HUES48 (cell line): Measurements from ENCODE around the gene FGD5.

Experiments used
- H3K27ac ChIP-seq: one replicate; pipeline ENCODE4 v1.7.0; 2013; ENCODE audit warnings: low read depth, low read length, inconsistent platforms
- H3K27me3 ChIP-seq: 2 replicates; pipeline ENCODE4 v1.6.1; 2013; ENCODE audit warnings: mild to moderate bottlenecking, low read length; ENCODE audit not compliant: control insufficient read depth, insufficient read depth
- H3K36me3 ChIP-seq: 2 replicates; pipeline ENCODE4 v1.6.1; 2013; ENCODE audit warnings: low read length; ENCODE audit not compliant: control insufficient read depth, insufficient read depth
- H3K4me1 ChIP-seq: 2 replicates; pipeline ENCODE4 v1.6.1; 2013; ENCODE audit warnings: mild to moderate bottlenecking, low read length; ENCODE audit not compliant: control insufficient read depth, insufficient read depth
- H3K4me3 ChIP-seq: 2 replicates; pipeline ENCODE4 v1.5.1; 2013; ENCODE audit warnings: mild to moderate bottlenecking, low read depth, low read length
- H3K9ac ChIP-seq: 2 replicates; pipeline ENCODE4 v1.6.1; 2013; ENCODE audit warnings: mild to moderate bottlenecking, low read depth, low read length, moderate library complexity
- H3K9me3 ChIP-seq: 2 replicates; pipeline ENCODE4 v1.6.1; 2013; ENCODE audit warnings: low read length; ENCODE audit not compliant: control insufficient read depth, insufficient read depth

FGD5 gene

GRCh38 chr3:14818804-14819500 lies at the start of gene FGD5:
TSS of gene FGD5 (plus strand) at chr3:14818962. CDS start at chr3:14819072, 110 bp downstream.
- H3K9me3 ChIP-seq, result no peaks in the 10 kb centered on the region
- no peak within 1 kb of the TSS for H3K27ac ChIP-seq
- H3K36me3 ChIP-seq, result no peaks in the 10 kb centered on the region
- no peak within 1 kb of the TSS for H3K9ac ChIP-seq
- no peak within 1 kb of the TSS for H3K4me3 ChIP-seq
- no peaks in the 10 kb centered on the region for H3K27me3 ChIP-seq
- peaks cover 13% of the 10 kb centered on the region for H3K4me1 ChIP-seq

- H3K4me1 ChIP-seq, result peaks cover 15% of the 10 kb centered on the region
- no peak overlapping the region for H3K4me3 ChIP-seq
- H3K36me3 ChIP-seq, result no peaks in the 10 kb centered on the region
- H3K9me3 ChIP-seq, result no peaks in the 10 kb centered on the region
- H3K9ac ChIP-seq, result no peak overlapping the region
- no peaks in the 10 kb centered on the region for H3K27me3 ChIP-seq
- H3K27ac ChIP-seq, result no peak overlapping the region
Measured at GRCh38 chr3:14769544-14770325, 49.0 kb upstream of the FGD5 start.

- H3K9me3 ChIP-seq, result no peaks in the 10 kb centered on the region
- no peaks in the 10 kb centered on the region for H3K27me3 ChIP-seq
- no peak overlapping the region for H3K9ac ChIP-seq
- H3K4me3 ChIP-seq, result no peak overlapping the region
- H3K27ac ChIP-seq, result no peak overlapping the region
- H3K4me1 ChIP-seq, result peaks cover 15% of the 10 kb centered on the region
- no peaks in the 10 kb centered on the region for H3K36me3 ChIP-seq
Measured at GRCh38 chr3:14770591-14770990, 48.2 kb upstream of the FGD5 start.

- H3K27me3 ChIP-seq, result no peaks in the 10 kb centered on the region
- peaks cover 15% of the 10 kb centered on the region for H3K4me1 ChIP-seq
- H3K4me3 ChIP-seq, result no peak overlapping the region
- H3K9me3 ChIP-seq, result no peaks in the 10 kb centered on the region
- H3K27ac ChIP-seq, result no peak overlapping the region
- no peaks in the 10 kb centered on the region for H3K36me3 ChIP-seq
- H3K9ac ChIP-seq, result no peak overlapping the region
Measured at GRCh38 chr3:14771593-14772497, 46.9 kb upstream of the FGD5 start.

- H3K4me1 ChIP-seq, result peaks cover 15% of the 10 kb centered on the region
- H3K36me3 ChIP-seq, result no peaks in the 10 kb centered on the region
- H3K9ac ChIP-seq, result no peak overlapping the region
- no peaks in the 10 kb centered on the region for H3K9me3 ChIP-seq
- H3K27me3 ChIP-seq, result no peaks in the 10 kb centered on the region
- no peak overlapping the region for H3K27ac ChIP-seq
- H3K4me3 ChIP-seq, result no peak overlapping the region
Measured at GRCh38 chr3:14772533-14773138, 46.1 kb upstream of the FGD5 start.

- Histone ChIP-seq H3K27ac (no peak overlapping the region), H3K9ac (no peak overlapping the region), H3K4me1 (peaks cover 15% of the 10 kb centered on the region)
Measured at GRCh38 chr3:14773281-14773680, 45.5 kb upstream of the FGD5 start.

GRCh38 chr3:14773691-14774128 lies 45.1 kb upstream of the FGD5 start:
- no peaks in the 10 kb centered on the region for H3K9me3 ChIP-seq
- no peaks in the 10 kb centered on the region for H3K36me3 ChIP-seq
- no peak overlapping the region for H3K4me3 ChIP-seq
- H3K27ac ChIP-seq, result no peak overlapping the region
- no peak overlapping the region for H3K9ac ChIP-seq
- no peaks in the 10 kb centered on the region for H3K27me3 ChIP-seq
- H3K4me1 ChIP-seq, result peaks cover 15% of the 10 kb centered on the region

More at GRCh38 chr3:14773281-14773680, 45.5 kb upstream of the FGD5 start:
- no peaks in the 10 kb centered on the region for H3K36me3 ChIP-seq
- no peak overlapping the region for H3K4me3 ChIP-seq
- H3K27me3 ChIP-seq, result no peaks in the 10 kb centered on the region
- H3K9me3 ChIP-seq, result no peaks in the 10 kb centered on the region

GRCh38 chr3:14774431-14774830 lies 44.3 kb upstream of the FGD5 start:
- Histone ChIP-seq H3K27ac (no peak overlapping the region), H3K4me3 (no peak overlapping the region), H3K9ac (no peak overlapping the region), H3K4me1 (peaks cover 15% of the 10 kb centered on the region), H3K27me3 (no peaks in the 10 kb centered on the region), H3K36me3 (no peaks in the 10 kb centered on the region), H3K9me3 (no peaks in the 10 kb centered on the region)

- no peak overlapping the region for H3K9ac ChIP-seq
- H3K9me3 ChIP-seq, result no peaks in the 10 kb centered on the region
- H3K4me1 ChIP-seq, result peaks cover 15% of the 10 kb centered on the region
- H3K4me3 ChIP-seq, result no peak overlapping the region
- no peaks in the 10 kb centered on the region for H3K36me3 ChIP-seq
- H3K27ac ChIP-seq, result no peak overlapping the region
- no peaks in the 10 kb centered on the region for H3K27me3 ChIP-seq
Measured at GRCh38 chr3:14775011-14775410, 43.8 kb upstream of the FGD5 start.

- Histone ChIP-seq H3K4me1 (peaks cover 15% of the 10 kb centered on the region), H3K27me3 (no peaks in the 10 kb centered on the region), H3K4me3 (no peak overlapping the region), H3K36me3 (no peaks in the 10 kb centered on the region), H3K9me3 (no peaks in the 10 kb centered on the region), H3K27ac (no peak overlapping the region), H3K9ac (no peak overlapping the region)
Measured at GRCh38 chr3:14775563-14775962, 43.2 kb upstream of the FGD5 start.
